ENCODE results near the gene FSTL4. TPM values are rescaled to one million over a fixed set of nuclear protein-coding genes. Genes with fewer than 3 reads are reported as not detected.

The FSTL4 gene
- total and polyA plus RNA-seq, 12 donors: 0.48 to 5.2 (median 2.3) TPM

GRCh38 chr5:133249593-133249992 lies 362.7 kb downstream of the FSTL4 start:
- DNase-seq: no peak
- intact Hi-C loops (cut with DNase I): loop anchor here (5.0 to 10.0 kb wide), 2 partner anchors 135 to 137 kb away; no protein-coding TSS in a partner anchor
- H3K4me1 ChIP-seq (replicated peaks in 1 of 2): no peaks in the 10 kb centered on the region
- 84 to 87% (median 87%) methylated on average over 5 to 6 of the region's 6 CpGs for WGBS, 4 donors
- no peaks in the 10 kb centered on the region for H3K27me3 ChIP-seq
- H3K4me3 ChIP-seq: no peak overlapping the region
- no peaks in the 10 kb centered on the region for H3K9me3 ChIP-seq (replicated peaks in 1 of 3)
- no peaks in the 10 kb centered on the region for H3K36me3 ChIP-seq (replicated peaks in 1 of 2)
- TF ChIP-seq CTCF (IDR thresholded peaks at IDR 0.05): no peak
- TF ChIP-seq POLR2A (IDR thresholded peaks at IDR 0.05): no peak
- no peak overlapping the region for H3K27ac ChIP-seq

- DNase-seq: peak; percentile 32 to 76 (median 67)
- WGBS, 4 donors: 67 to 89% (median 87%) methylated on average over 3 to 5 of the region's 5 CpGs
- Histone ChIP-seq H3K4me3 (no peak overlapping the region), H3K27ac (no peak overlapping the region), H3K27me3 (no peaks in the 10 kb centered on the region), H3K36me3 (replicated peaks in 1 of 2) (no peaks in the 10 kb centered on the region), H3K4me1 (replicated peaks in 1 of 2) (no peaks in the 10 kb centered on the region), H3K9me3 (replicated peaks in 1 of 3) (no peaks in the 10 kb centered on the region)
- peak; percentile 34 to 65 (median 54) for TF ChIP-seq CTCF (IDR thresholded peaks at IDR 0.05)
- TF ChIP-seq POLR2A (IDR thresholded peaks at IDR 0.05): no peak
- intact Hi-C loops (cut with DNase I): loop anchor here (5.0 to 10.0 kb wide), 2 partner anchors 133 to 136 kb away; no protein-coding TSS in a partner anchor
Measured at GRCh38 chr5:133247881-133248624, 364.3 kb downstream of the FSTL4 start.

GRCh38 chr5:133247151-133247709 lies 365.1 kb downstream of the FSTL4 start:
- intact Hi-C loops (cut with DNase I): loop anchor here (5.0 to 10.0 kb wide), 2 partner anchors 132 to 135 kb away; no protein-coding TSS in a partner anchor
- no peak overlapping the region for H3K27ac ChIP-seq
- no peak for DNase-seq
- H3K27me3 ChIP-seq: no peaks in the 10 kb centered on the region
- TF ChIP-seq CTCF (IDR thresholded peaks at IDR 0.05) (no peak), POLR2A (IDR thresholded peaks at IDR 0.05) (no peak)
- no peak overlapping the region for H3K4me3 ChIP-seq
- WGBS, 4 donors: 76 to 84% (median 80%) methylated on average over 4 of the region's 4 CpGs
- no peaks in the 10 kb centered on the region for H3K4me1 ChIP-seq (replicated peaks in 1 of 2)
- H3K36me3 ChIP-seq (replicated peaks in 1 of 2): no peaks in the 10 kb centered on the region
- no peaks in the 10 kb centered on the region for H3K9me3 ChIP-seq (replicated peaks in 1 of 3)

- no peak for DNase-seq
- H3K27ac ChIP-seq: no peak overlapping the region
- H3K36me3 ChIP-seq (replicated peaks in 1 of 2): no peaks in the 10 kb centered on the region
- 83 to 89% (median 85%) methylated on average over 13 of the region's 13 CpGs for WGBS, 4 donors
- no peaks in the 10 kb centered on the region for H3K9me3 ChIP-seq (replicated peaks in 1 of 3)
- intact Hi-C loops (cut with DNase I): loop anchor here (5.0 to 10.0 kb wide), 2 partner anchors 132 to 134 kb away; no protein-coding TSS in a partner anchor
- H3K4me3 ChIP-seq: no peak overlapping the region
- no peaks in the 10 kb centered on the region for H3K27me3 ChIP-seq
- no peaks in the 10 kb centered on the region for H3K4me1 ChIP-seq (replicated peaks in 1 of 2)
- TF ChIP-seq POLR2A (IDR thresholded peaks at IDR 0.05) (no peak), CTCF (IDR thresholded peaks at IDR 0.05) (no peak)
Measured at GRCh38 chr5:133246376-133247150, 365.8 kb downstream of the FSTL4 start.
